Aorta (tissue), 4 donors: ENCODE measurements around the gene DBI. TPM values are rescaled to one million over a fixed set of nuclear protein-coding genes. Genes with fewer than 3 reads are reported as not detected.

Source experiments
- polyA plus RNA-seq, 2 donors: library from polyadenylated mRNA; stranded (reverse); fragments of 200-250 nt; gene quantifications; one replicate each; pipeline ENCODE4 v1.2.3, GENCODE V29; 2013
- total RNA-seq, 2 donors: library from RNA; stranded (reverse); fragmentation: NEBNext Ultra II Directional; extraction: Animal tissue kit (Norgen Biotek cat#: 25700); gene quantifications; one replicate each; pipeline ENCODE4 v1.2.1, GENCODE V29; 2021
- donor health status: healthy with polysubstance abuse.
- donor health status: Bipolar disorder and iron deficiency.
- donor health status: DM: no; HTN: no; CAD: no.
- donor health status: DM: yes; HTN: yes; CAD: no.

DBI gene
- total and polyA plus RNA-seq, 4 donors, result 60.1 to 463 (median 121) TPM

Other genes with a start within 250 kb of the DBI start
- gene C1QL2, start 208.2 kb upstream of the DBI start, total RNA-seq, result not detected
- gene C1QL2, start 208.2 kb upstream of the DBI start, polyA plus RNA-seq, result under 1 TPM in 1 of 2 donors, not detected in 1; 0.10 TPM
- gene STEAP3, start 143.1 kb upstream of the DBI start, total RNA-seq, result 10 to 100 TPM in 1 of 2 donors, 1 to 10 TPM in 1; 8.0 to 20.3 TPM
- gene STEAP3, start 143.1 kb upstream of the DBI start, polyA plus RNA-seq, result 1 to 10 TPM; 1.9 to 4.6 TPM
- 10 to 100 TPM; 11.2 to 14.0 TPM for gene C2orf76, start 143 bp upstream of the DBI start, total RNA-seq
- gene C2orf76, start 143 bp upstream of the DBI start, polyA plus RNA-seq, result 10 to 100 TPM; 16.0 to 29.8 TPM
- gene TMEM37, start 64.9 kb downstream of the DBI start, total RNA-seq, result 10 to 100 TPM in 1 of 2 donors, 1 to 10 TPM in 1; 5.2 to 11.0 TPM
- 10 to 100 TPM in 1 of 2 donors, 1 to 10 TPM in 1; 1.2 to 19.8 TPM for gene TMEM37, start 64.9 kb downstream of the DBI start, polyA plus RNA-seq
- not detected for gene SCTR, start 157.5 kb downstream of the DBI start, total RNA-seq
- under 1 TPM in 1 of 2 donors, not detected in 1; 0.13 TPM for gene SCTR, start 157.5 kb downstream of the DBI start, polyA plus RNA-seq
- gene CFAP221, start 177.5 kb downstream of the DBI start, total RNA-seq, result 1 to 10 TPM in 1 of 2 donors, under 1 TPM in 1; 0.69 to 2.1 TPM
- gene CFAP221, start 177.5 kb downstream of the DBI start, polyA plus RNA-seq, result under 1 TPM in 1 of 2 donors, not detected in 1; 0.18 TPM